Smooth muscle cell (in vitro differentiated cells): ENCODE results near the gene RFPL3. TPM values are rescaled to one million over a fixed set of nuclear protein-coding genes. Genes with fewer than 3 reads are reported as not detected.

Experiments used
- DNase-seq: peaks from one replicate; lab custom pipeline; 2025; ENCODE audit not compliant: unreplicated experiment; lab: John Stamatoyannopoulos, UW
- H2AFZ ChIP-seq: fragments of 200-600 bp; sonication (generic); 2 replicates; pipeline ENCODE4 v1.6.0; 2016; ENCODE audit warnings: antibody characterized with exemption, low read depth, mild to moderate bottlenecking
- H3F3A ChIP-seq: fragments of 200-600 bp; sonication (generic); 2 replicates; pipeline ENCODE4 v1.6.0; 2017; ENCODE audit warnings: antibody characterized with exemption, low read depth
- H3K27ac ChIP-seq: fragments of 200-600 bp; sonication (generic); 2 replicates; pipeline ENCODE4 v1.5.1; 2016; ENCODE audit warnings: low read depth, mild to moderate bottlenecking
- H3K27me3 ChIP-seq: fragments of 200-600 bp; sonication (generic); 2 replicates; pipeline ENCODE4 v1.6.1; 2016; ENCODE audit warnings: low read depth, mild to moderate bottlenecking
- H3K36me3 ChIP-seq: fragments of 200-600 bp; sonication (generic); 2 replicates; pipeline ENCODE4 v1.5.1; 2016; ENCODE audit warnings: low read depth
- H3K4me1 ChIP-seq: fragments of 200-600 bp; sonication (generic); 2 replicates; pipeline ENCODE4 v1.5.1; 2016; ENCODE audit warnings: low read depth
- H3K4me2 ChIP-seq: fragments of 200-600 bp; sonication (generic); 2 replicates; pipeline ENCODE4 v1.6.0; 2016; ENCODE audit warnings: mild to moderate bottlenecking
- H3K4me3 ChIP-seq: fragments of 200-600 bp; sonication (generic); 2 replicates; pipeline ENCODE4 v1.5.1; 2016; ENCODE audit warnings: mild to moderate bottlenecking
- H3K79me2 ChIP-seq: fragments of 200-600 bp; sonication (generic); 2 replicates; pipeline ENCODE4 v1.6.0; 2016; ENCODE audit warnings: low read depth, mild to moderate bottlenecking
- H3K9ac ChIP-seq: fragments of 200-600 bp; sonication (generic); 2 replicates; pipeline ENCODE4 v1.6.0; 2016; ENCODE audit warnings: low read depth
- H3K9me3 ChIP-seq: fragments of 200-600 bp; sonication (generic); replicated peaks from 2 replicates; pipeline ENCODE4 v1.5.1; 2016; ENCODE audit warnings: low read depth
- H4K20me1 ChIP-seq: fragments of 200-600 bp; sonication (generic); 2 replicates; pipeline ENCODE4 v1.6.0; 2016; ENCODE audit warnings: low read depth
- WGBS: methylation state at CpG from one replicate; pipeline ENCODE4 v1.1.7; 2016; ENCODE audit warnings: low lambda C conversion rate; 5-methylcytosine and 5-hydroxymethylcytosine counted together
- polyA plus RNA-seq: library from polyadenylated mRNA; unstranded; fragments of >200 nt; fragmentation: Nextera tagmentation; extraction: Ambion mirVana; gene quantifications from 2 replicates; pipeline ENCODE4 v1.2.1, GENCODE V29; 2016
- total RNA-seq: library from RNA; depleted of rRNA; stranded (reverse); fragments of >200 nt; gene quantifications from 2 replicates; pipeline ENCODE4 v1.2.3, GENCODE V29; 2014
- TF ChIP-seq, protein P1 (sequence below): fragments of 200-600 bp; sonication (generic); IDR thresholded peaks from 2 replicates; pipeline ENCODE4 v1.5.1; 2017; ENCODE audit warnings: borderline replicate concordance, mild to moderate bottlenecking, antibody characterized with exemption; ENCODE audit not compliant: insufficient read depth, poor library complexity, severe bottlenecking

The RFPL3 gene
- total and polyA plus RNA-seq, 2 experiments from 2014 or later, result 0.26 TPM; not detected in 1

DNA sequence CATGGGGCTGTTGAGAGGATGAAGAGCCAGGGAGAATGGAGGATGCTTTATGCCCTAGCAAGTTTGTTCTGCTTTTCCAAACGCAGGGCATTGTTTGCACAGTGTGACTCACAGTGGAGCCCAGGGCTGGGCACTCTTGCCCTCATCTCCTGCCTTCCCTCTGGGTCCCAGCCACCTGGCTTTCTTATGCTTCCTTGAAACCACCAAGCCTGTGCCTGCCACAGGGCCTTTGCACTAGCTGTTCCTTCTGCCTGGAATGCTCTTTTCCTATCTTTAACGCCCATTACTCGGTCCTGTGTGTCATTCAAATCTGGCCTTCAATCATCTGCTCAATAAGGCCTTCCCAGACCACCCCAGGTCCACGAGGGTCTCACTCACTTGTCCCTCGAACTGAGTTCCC is 46.9 kb upstream of the RFPL3 start:
- H3K27ac ChIP-seq, result no peak overlapping the region
- H3K79me2 ChIP-seq, result no peaks in the 10 kb centered on the region
- no peak overlapping the region for H3K4me3 ChIP-seq
- H3K27me3 ChIP-seq, result no peaks in the 10 kb centered on the region
- WGBS, result 74% methylated on average over 5 of the region's 5 CpGs
- TF ChIP-seq, protein P1, sequence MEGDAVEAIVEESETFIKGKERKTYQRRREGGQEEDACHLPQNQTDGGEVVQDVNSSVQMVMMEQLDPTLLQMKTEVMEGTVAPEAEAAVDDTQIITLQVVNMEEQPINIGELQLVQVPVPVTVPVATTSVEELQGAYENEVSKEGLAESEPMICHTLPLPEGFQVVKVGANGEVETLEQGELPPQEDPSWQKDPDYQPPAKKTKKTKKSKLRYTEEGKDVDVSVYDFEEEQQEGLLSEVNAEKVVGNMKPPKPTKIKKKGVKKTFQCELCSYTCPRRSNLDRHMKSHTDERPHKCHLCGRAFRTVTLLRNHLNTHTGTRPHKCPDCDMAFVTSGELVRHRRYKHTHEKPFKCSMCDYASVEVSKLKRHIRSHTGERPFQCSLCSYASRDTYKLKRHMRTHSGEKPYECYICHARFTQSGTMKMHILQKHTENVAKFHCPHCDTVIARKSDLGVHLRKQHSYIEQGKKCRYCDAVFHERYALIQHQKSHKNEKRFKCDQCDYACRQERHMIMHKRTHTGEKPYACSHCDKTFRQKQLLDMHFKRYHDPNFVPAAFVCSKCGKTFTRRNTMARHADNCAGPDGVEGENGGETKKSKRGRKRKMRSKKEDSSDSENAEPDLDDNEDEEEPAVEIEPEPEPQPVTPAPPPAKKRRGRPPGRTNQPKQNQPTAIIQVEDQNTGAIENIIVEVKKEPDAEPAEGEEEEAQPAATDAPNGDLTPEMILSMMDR, result no peak
- no peaks in the 10 kb centered on the region for H3K36me3 ChIP-seq
- no peaks in the 10 kb centered on the region for H3K9me3 ChIP-seq
- no peak overlapping the region for H2AFZ ChIP-seq
- DNase-seq, result no peak
- H3K4me2 ChIP-seq, result no peak overlapping the region
- H3K9ac ChIP-seq, result no peak overlapping the region
- no peaks in the 10 kb centered on the region for H3F3A ChIP-seq
- H3K4me1 ChIP-seq, result no peaks in the 10 kb centered on the region
- H4K20me1 ChIP-seq, result no peaks in the 10 kb centered on the region

DNA sequence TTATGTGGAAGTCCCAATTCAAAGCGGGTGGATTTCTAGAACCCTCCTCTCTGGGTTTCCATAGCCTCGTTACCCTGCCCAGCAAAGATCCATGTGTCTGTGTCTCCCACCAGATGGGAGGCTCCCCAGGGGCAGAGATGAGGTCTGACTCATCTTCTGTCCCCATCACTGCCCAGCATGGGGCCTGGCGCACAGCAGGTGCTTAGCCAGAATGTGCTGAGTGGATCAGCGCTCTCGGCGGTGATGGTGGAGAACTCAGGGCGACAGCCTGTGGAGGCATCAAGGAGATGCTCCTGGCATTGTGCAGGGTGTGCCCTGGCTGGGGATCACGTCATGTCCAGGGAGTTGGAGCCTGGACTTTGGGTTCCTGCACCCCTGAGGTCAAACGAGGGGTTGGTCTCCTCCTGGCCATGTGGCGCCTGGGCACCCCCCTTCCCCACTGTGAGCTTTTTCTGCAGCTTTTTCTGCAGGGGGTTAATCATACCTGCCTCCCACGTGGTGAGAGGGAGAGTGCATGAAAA is 46.1 kb upstream of the RFPL3 start:
- TF ChIP-seq, protein P1, result no peak
- no peak overlapping the region for H3K4me2 ChIP-seq
- 78% methylated on average over 11 of the region's 11 CpGs for WGBS
- H3K4me1 ChIP-seq, result no peaks in the 10 kb centered on the region
- no peaks in the 10 kb centered on the region for H3K36me3 ChIP-seq
- H3K9ac ChIP-seq, result no peak overlapping the region
- no peak overlapping the region for H3K27ac ChIP-seq
- H3K4me3 ChIP-seq, result no peak overlapping the region
- H4K20me1 ChIP-seq, result no peaks in the 10 kb centered on the region
- no peaks in the 10 kb centered on the region for H3K9me3 ChIP-seq
- no peaks in the 10 kb centered on the region for H3K27me3 ChIP-seq
- H2AFZ ChIP-seq, result no peak overlapping the region
- no peak for DNase-seq
- no peaks in the 10 kb centered on the region for H3F3A ChIP-seq
- H3K79me2 ChIP-seq, result no peaks in the 10 kb centered on the region

DNA sequence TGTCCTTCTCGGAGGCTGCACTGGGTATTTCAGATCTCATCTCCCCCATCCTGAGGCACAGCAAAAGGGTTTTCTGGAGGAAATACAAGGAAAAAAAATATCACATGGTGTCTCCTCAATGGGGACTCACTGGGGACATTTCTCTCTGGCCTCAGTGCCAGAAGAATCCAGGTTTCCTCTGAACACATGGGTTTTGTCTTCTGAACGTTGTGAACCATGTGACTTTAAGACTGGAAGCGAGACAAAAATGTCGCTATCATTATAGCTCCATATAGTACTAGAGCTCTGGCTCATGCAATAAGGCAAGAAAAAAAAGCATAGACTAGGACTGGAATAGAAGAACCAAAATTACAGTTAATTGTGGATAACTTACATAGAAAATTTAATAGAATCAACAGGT is 44.9 kb upstream of the RFPL3 start:
- Histone ChIP-seq H3K79me2 (no peaks in the 10 kb centered on the region), H3K9me3 (no peaks in the 10 kb centered on the region), H3K36me3 (no peaks in the 10 kb centered on the region), H3K27me3 (peaks cover under 1% of the 10 kb centered on the region), H3K4me2 (no peak overlapping the region), H3K4me3 (no peak overlapping the region), H2AFZ (no peak overlapping the region), H3K27ac (no peak overlapping the region), H4K20me1 (no peaks in the 10 kb centered on the region), H3F3A (no peaks in the 10 kb centered on the region), H3K9ac (no peak overlapping the region), H3K4me1 (no peaks in the 10 kb centered on the region)
- TF ChIP-seq, protein P1, result no peak
- 85% methylated on average over 4 of the region's 4 CpGs for WGBS
- no peak for DNase-seq

DNA sequence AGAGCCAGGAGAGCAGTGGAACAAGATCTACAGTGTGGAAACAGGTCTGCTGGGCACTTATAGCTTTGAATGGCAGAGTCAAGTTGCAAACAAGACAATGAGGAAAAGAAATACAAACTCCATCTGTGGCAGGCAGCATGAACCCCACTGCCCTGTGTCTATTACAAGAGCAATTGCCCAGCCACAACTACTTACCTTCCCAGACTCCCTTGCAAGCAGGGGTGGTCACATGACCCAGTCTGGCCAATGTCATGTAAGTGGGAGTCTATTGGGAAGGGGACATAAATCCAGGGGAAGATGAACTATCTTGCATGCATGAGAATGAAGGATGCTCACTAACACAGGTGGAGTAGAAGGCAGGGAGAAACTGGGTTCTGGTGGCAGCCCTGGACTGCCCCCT is 44.1 kb upstream of the RFPL3 start:
- Histone ChIP-seq H3F3A (no peaks in the 10 kb centered on the region), H3K27ac (no peak overlapping the region), H2AFZ (no peak overlapping the region), H3K79me2 (no peaks in the 10 kb centered on the region), H3K4me2 (no peak overlapping the region), H3K36me3 (no peaks in the 10 kb centered on the region), H3K4me3 (no peak overlapping the region), H4K20me1 (no peaks in the 10 kb centered on the region), H3K9ac (no peak overlapping the region), H3K4me1 (no peaks in the 10 kb centered on the region), H3K27me3 (peaks cover 4% of the 10 kb centered on the region), H3K9me3 (no peaks in the 10 kb centered on the region)
- TF ChIP-seq, protein P1, result no peak
- no peak for DNase-seq
